Subcutaneous adipose tissue (tissue), 4 donors: Measurements from ENCODE around the gene MLKL. TPM values are rescaled to one million over a fixed set of nuclear protein-coding genes. Genes with fewer than 3 reads are reported as not detected.

ENCODE experiments used
- CTCF ChIP-seq: fragments of 450-650 bp; IDR thresholded peaks from one replicate; pipeline ENCODE4 v1.5.1; 2016; ENCODE audit warnings: low read depth, mild to moderate bottlenecking, control low read depth, antibody characterized with exemption, moderate library complexity
- total RNA-seq, 4 donors: library from RNA; depleted of rRNA; stranded (reverse); fragments of >200 nt; gene quantifications; one replicate each; pipeline ENCODE4 v1.1.0, GENCODE V29; 2016

Gene MLKL
- total RNA-seq, 4 donors from 2014 or later: 19.0 to 46.0 (median 27.3) TPM

- TF ChIP-seq CTCF: no peak
Observed at GRCh38 chr16:74698222-74698621, 2.4 kb downstream of the MLKL start.

- no peak for TF ChIP-seq CTCF
Observed at GRCh38 chr16:74695450-74696422, 4.9 kb downstream of the MLKL start.

GRCh38 chr16:74691093-74691855 is 9.4 kb downstream of the MLKL start:
- TF ChIP-seq CTCF: no peak

- no peak for TF ChIP-seq CTCF
Observed at GRCh38 chr16:74682556-74682955, 18.1 kb downstream of the MLKL start.

- TF ChIP-seq CTCF: no peak
Observed at GRCh38 chr16:74680681-74681080, 20.0 kb downstream of the MLKL start.

GRCh38 chr16:74679983-74680382 is 20.7 kb downstream of the MLKL start:
- TF ChIP-seq CTCF: no peak

- TF ChIP-seq CTCF: no peak
Observed at GRCh38 chr16:74677868-74678267, 22.8 kb downstream of the MLKL start.
